ENCODE data around the gene GAS2.

GAS2 gene

GRCh38 chr11:22703040-22703439 lies 36.6 kb downstream of the GAS2 start:
- WGBS: 70% methylated on average over 3 of the region's 3 CpGs
- Histone ChIP-seq H3K36me3 (ENCODE audit: insufficient read depth, low read length) (no peaks in the 10 kb centered on the region), H3K9ac (ENCODE audit: low read depth, low read length) (no peak overlapping the region), H3K27ac (ENCODE audit: low read depth, low read length) (no peak overlapping the region), H3K4me3 (ENCODE audit: low read length) (no peak overlapping the region), H3K4me1 (ENCODE audit: insufficient read depth, low read length) (peaks cover 15% of the 10 kb centered on the region), H3K9me3 (ENCODE audit: insufficient read depth, low read depth, low read length) (no peaks in the 10 kb centered on the region), H3K27me3 (ENCODE audit: insufficient read depth, low read length) (no peaks in the 10 kb centered on the region)

DNA sequence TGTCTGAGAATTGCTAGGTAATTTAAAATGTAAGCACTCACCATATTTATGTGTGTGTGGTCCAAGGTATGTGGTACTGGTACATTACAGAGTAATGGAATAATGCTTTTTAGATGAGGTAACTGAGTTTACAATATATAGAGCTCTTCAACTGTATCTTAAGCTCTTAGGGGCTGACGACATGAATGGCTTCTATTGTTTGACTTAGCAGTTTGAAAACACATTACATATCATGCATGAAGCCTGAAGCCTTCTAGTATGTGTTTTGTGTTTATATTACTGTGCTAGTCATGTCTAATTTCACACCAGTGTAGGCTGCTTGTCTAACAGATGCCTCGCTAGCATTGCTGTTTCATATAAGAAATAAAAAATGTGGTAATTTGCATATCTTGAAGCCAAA lies 37.2 kb downstream of the GAS2 start:
- H3K4me1 ChIP-seq (ENCODE audit: insufficient read depth, low read length): peaks cover 15% of the 10 kb centered on the region
- H3K36me3 ChIP-seq (ENCODE audit: insufficient read depth, low read length): no peaks in the 10 kb centered on the region
- no peaks in the 10 kb centered on the region for H3K9me3 ChIP-seq (ENCODE audit: insufficient read depth, low read depth, low read length)
- no peak overlapping the region for H3K27ac ChIP-seq (ENCODE audit: low read depth, low read length)
- no peak overlapping the region for H3K4me3 ChIP-seq (ENCODE audit: low read length)
- WGBS: 70% methylated on average over 2 of the region's 2 CpGs
- no peak overlapping the region for H3K9ac ChIP-seq (ENCODE audit: low read depth, low read length)
- H3K27me3 ChIP-seq (ENCODE audit: insufficient read depth, low read length): no peaks in the 10 kb centered on the region

- no peaks in the 10 kb centered on the region for H3K36me3 ChIP-seq (ENCODE audit: insufficient read depth, low read length)
- no peak overlapping the region for H3K4me3 ChIP-seq (ENCODE audit: low read length)
- H3K4me1 ChIP-seq (ENCODE audit: insufficient read depth, low read length): peaks cover 15% of the 10 kb centered on the region
- no peak overlapping the region for H3K9ac ChIP-seq (ENCODE audit: low read depth, low read length)
- no peaks in the 10 kb centered on the region for H3K9me3 ChIP-seq (ENCODE audit: insufficient read depth, low read depth, low read length)
- 94% methylated on average over 2 of the region's 3 CpGs for WGBS
- H3K27ac ChIP-seq (ENCODE audit: low read depth, low read length): no peak overlapping the region
- no peaks in the 10 kb centered on the region for H3K27me3 ChIP-seq (ENCODE audit: insufficient read depth, low read length)
Observed at GRCh38 chr11:22707119-22707899, 40.9 kb downstream of the GAS2 start.

DNA sequence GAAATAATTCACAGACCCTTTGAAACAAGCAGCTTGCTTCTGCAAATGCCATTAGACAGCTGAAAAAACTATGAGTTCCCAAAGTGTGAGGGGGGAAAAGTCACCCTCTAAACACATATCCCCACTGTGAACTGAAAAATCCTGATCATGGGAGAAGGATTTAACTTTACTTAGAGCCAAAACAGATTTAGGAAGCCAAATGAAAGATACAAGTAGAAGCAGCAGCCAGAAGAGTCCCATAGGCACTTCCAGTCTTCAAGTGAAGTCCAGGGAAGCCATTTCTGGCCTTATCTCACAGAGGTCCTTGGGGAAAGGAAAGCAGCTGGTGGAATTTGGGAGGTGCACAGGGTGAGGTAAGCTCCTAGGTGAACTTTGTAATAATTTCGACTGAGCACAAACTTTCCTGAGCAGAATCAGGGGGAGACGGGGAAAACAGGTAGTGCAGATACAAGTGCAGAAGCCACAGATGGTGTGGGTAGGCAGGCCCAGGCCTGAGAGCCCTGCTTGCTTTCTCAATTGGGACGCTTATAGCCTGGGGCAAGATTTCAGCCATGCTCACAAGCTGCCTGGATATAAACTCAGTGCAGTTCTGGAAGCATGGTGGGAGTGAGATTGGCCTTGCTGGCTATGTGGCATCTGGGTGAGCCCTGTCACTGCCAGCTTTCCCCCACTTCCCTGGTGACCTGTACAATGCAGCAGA lies 44.8 kb downstream of the GAS2 start:
- Histone ChIP-seq H3K27ac (ENCODE audit: low read depth, low read length) (no peak overlapping the region), H3K4me3 (ENCODE audit: low read length) (no peak overlapping the region), H3K36me3 (ENCODE audit: insufficient read depth, low read length) (no peaks in the 10 kb centered on the region), H3K9ac (ENCODE audit: low read depth, low read length) (no peak overlapping the region), H3K4me1 (ENCODE audit: insufficient read depth, low read length) (no peaks in the 10 kb centered on the region), H3K27me3 (ENCODE audit: insufficient read depth, low read length) (no peaks in the 10 kb centered on the region), H3K9me3 (ENCODE audit: insufficient read depth, low read depth, low read length) (no peaks in the 10 kb centered on the region)
- WGBS: 88% methylated on average over 3 of the region's 3 CpGs

GRCh38 chr11:22711880-22712279 lies 45.5 kb downstream of the GAS2 start:
- Histone ChIP-seq H3K27ac (ENCODE audit: low read depth, low read length) (no peak overlapping the region), H3K27me3 (ENCODE audit: insufficient read depth, low read length) (no peaks in the 10 kb centered on the region), H3K9ac (ENCODE audit: low read depth, low read length) (no peak overlapping the region), H3K36me3 (ENCODE audit: insufficient read depth, low read length) (no peaks in the 10 kb centered on the region), H3K4me1 (ENCODE audit: insufficient read depth, low read length) (no peaks in the 10 kb centered on the region), H3K9me3 (ENCODE audit: insufficient read depth, low read depth, low read length) (no peaks in the 10 kb centered on the region), H3K4me3 (ENCODE audit: low read length) (no peak overlapping the region)
- 94% methylated on average over 1 of the region's 1 CpG for WGBS

DNA sequence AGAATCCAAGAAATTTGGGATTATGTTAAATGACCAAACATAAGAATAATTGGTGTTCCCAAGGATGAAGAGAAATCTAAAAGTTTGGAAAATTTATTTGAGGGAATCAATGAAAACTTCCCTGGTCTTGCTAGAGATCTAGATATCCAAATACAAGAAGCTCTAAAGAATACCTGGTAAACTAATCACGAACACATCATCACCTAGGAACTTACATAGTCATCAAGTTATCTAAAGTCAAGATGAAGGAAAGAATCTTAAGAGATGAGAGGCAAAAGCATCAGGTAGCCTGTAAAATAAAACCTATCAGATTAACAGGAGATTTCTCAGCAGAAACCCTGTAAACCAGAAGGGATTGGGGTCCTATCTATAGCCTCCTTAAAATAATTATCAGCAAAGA lies 46.9 kb downstream of the GAS2 start:
- Histone ChIP-seq H3K27me3 (ENCODE audit: insufficient read depth, low read length) (no peaks in the 10 kb centered on the region), H3K27ac (ENCODE audit: low read depth, low read length) (no peak overlapping the region), H3K9me3 (ENCODE audit: insufficient read depth, low read depth, low read length) (no peaks in the 10 kb centered on the region), H3K4me3 (ENCODE audit: low read length) (no peak overlapping the region), H3K4me1 (ENCODE audit: insufficient read depth, low read length) (no peaks in the 10 kb centered on the region), H3K36me3 (ENCODE audit: insufficient read depth, low read length) (no peaks in the 10 kb centered on the region), H3K9ac (ENCODE audit: low read depth, low read length) (no peak overlapping the region)
- 100% methylated on average over 1 of the region's 1 CpG for WGBS

- Histone ChIP-seq H3K9ac (ENCODE audit: low read depth, low read length) (no peak overlapping the region), H3K9me3 (ENCODE audit: insufficient read depth, low read depth, low read length) (no peaks in the 10 kb centered on the region), H3K27me3 (ENCODE audit: insufficient read depth, low read length) (no peaks in the 10 kb centered on the region), H3K4me1 (ENCODE audit: insufficient read depth, low read length) (no peaks in the 10 kb centered on the region), H3K27ac (ENCODE audit: low read depth, low read length) (no peak overlapping the region), H3K4me3 (ENCODE audit: low read length) (no peak overlapping the region), H3K36me3 (ENCODE audit: insufficient read depth, low read length) (no peaks in the 10 kb centered on the region)
- 97% methylated on average over 2 of the region's 3 CpGs for WGBS
Observed at GRCh38 chr11:22715971-22716370, 49.6 kb downstream of the GAS2 start.

DNA sequence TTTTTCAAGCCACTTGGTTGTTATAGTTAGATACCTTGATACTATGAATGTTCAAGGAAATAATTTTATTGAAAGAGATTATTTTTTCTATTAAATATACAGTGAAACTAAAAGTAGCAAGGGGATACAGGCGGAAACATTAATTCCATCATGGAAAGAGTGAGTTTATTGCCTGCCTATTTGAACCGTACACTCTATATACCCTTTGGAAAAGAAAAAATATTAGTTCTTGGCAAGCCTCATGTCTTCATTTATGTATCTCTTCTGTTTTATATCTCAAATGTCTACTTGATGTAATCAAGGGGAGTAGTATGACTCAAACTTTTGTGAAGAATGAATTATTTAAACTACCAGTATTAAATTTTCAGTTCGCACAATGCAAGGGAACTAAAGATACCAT lies 54.0 kb downstream of the GAS2 start:
- H3K36me3 ChIP-seq (ENCODE audit: insufficient read depth, low read length): no peaks in the 10 kb centered on the region
- H3K4me1 ChIP-seq (ENCODE audit: insufficient read depth, low read length): no peaks in the 10 kb centered on the region
- 80% methylated on average over 1 of the region's 3 CpGs for WGBS
- H3K9ac ChIP-seq (ENCODE audit: low read depth, low read length): no peak overlapping the region
- H3K4me3 ChIP-seq (ENCODE audit: low read length): no peak overlapping the region
- H3K9me3 ChIP-seq (ENCODE audit: insufficient read depth, low read depth, low read length): no peaks in the 10 kb centered on the region
- no peaks in the 10 kb centered on the region for H3K27me3 ChIP-seq (ENCODE audit: insufficient read depth, low read length)
- no peak overlapping the region for H3K27ac ChIP-seq (ENCODE audit: low read depth, low read length)

- no peaks in the 10 kb centered on the region for H3K36me3 ChIP-seq (ENCODE audit: insufficient read depth, low read length)
- 89% methylated on average over 3 of the region's 3 CpGs for WGBS
- H3K4me3 ChIP-seq (ENCODE audit: low read length): no peak overlapping the region
- H3K9me3 ChIP-seq (ENCODE audit: insufficient read depth, low read depth, low read length): no peaks in the 10 kb centered on the region
- no peaks in the 10 kb centered on the region for H3K27me3 ChIP-seq (ENCODE audit: insufficient read depth, low read length)
- no peak overlapping the region for H3K27ac ChIP-seq (ENCODE audit: low read depth, low read length)
- no peak overlapping the region for H3K9ac ChIP-seq (ENCODE audit: low read depth, low read length)
- no peaks in the 10 kb centered on the region for H3K4me1 ChIP-seq (ENCODE audit: insufficient read depth, low read length)
Observed at GRCh38 chr11:22723274-22723673, 56.9 kb downstream of the GAS2 start.

- Histone ChIP-seq H3K4me3 (ENCODE audit: low read length) (no peak overlapping the region), H3K27ac (ENCODE audit: low read depth, low read length) (no peak overlapping the region), H3K27me3 (ENCODE audit: insufficient read depth, low read length) (no peaks in the 10 kb centered on the region), H3K4me1 (ENCODE audit: insufficient read depth, low read length) (no peaks in the 10 kb centered on the region), H3K36me3 (ENCODE audit: insufficient read depth, low read length) (no peaks in the 10 kb centered on the region), H3K9ac (ENCODE audit: low read depth, low read length) (no peak overlapping the region), H3K9me3 (ENCODE audit: insufficient read depth, low read depth, low read length) (no peaks in the 10 kb centered on the region)
- WGBS: 80% methylated on average over 2 of the region's 3 CpGs
Observed at GRCh38 chr11:22725079-22725478, 58.7 kb downstream of the GAS2 start.

GRCh38 chr11:22728600-22729389 lies 62.4 kb downstream of the GAS2 start:
- no peaks in the 10 kb centered on the region for H3K36me3 ChIP-seq (ENCODE audit: insufficient read depth, low read length)
- H3K9ac ChIP-seq (ENCODE audit: low read depth, low read length): no peak overlapping the region
- no peaks in the 10 kb centered on the region for H3K27me3 ChIP-seq (ENCODE audit: insufficient read depth, low read length)
- H3K9me3 ChIP-seq (ENCODE audit: insufficient read depth, low read depth, low read length): no peaks in the 10 kb centered on the region
- WGBS: 88% methylated on average over 1 of the region's 3 CpGs
- H3K4me3 ChIP-seq (ENCODE audit: low read length): no peak overlapping the region
- H3K4me1 ChIP-seq (ENCODE audit: insufficient read depth, low read length): no peaks in the 10 kb centered on the region
- no peak overlapping the region for H3K27ac ChIP-seq (ENCODE audit: low read depth, low read length)

Data from HUES64 (cell line).